ENCODE measurements around the gene GLB1L2. TPM values are rescaled to one million over a fixed set of nuclear protein-coding genes. Genes with fewer than 3 reads are reported as not detected.

The GLB1L2 gene
- total and polyA plus RNA-seq, 2 experiments from 2014 or later: 3.3 to 12.3 TPM

DNA sequence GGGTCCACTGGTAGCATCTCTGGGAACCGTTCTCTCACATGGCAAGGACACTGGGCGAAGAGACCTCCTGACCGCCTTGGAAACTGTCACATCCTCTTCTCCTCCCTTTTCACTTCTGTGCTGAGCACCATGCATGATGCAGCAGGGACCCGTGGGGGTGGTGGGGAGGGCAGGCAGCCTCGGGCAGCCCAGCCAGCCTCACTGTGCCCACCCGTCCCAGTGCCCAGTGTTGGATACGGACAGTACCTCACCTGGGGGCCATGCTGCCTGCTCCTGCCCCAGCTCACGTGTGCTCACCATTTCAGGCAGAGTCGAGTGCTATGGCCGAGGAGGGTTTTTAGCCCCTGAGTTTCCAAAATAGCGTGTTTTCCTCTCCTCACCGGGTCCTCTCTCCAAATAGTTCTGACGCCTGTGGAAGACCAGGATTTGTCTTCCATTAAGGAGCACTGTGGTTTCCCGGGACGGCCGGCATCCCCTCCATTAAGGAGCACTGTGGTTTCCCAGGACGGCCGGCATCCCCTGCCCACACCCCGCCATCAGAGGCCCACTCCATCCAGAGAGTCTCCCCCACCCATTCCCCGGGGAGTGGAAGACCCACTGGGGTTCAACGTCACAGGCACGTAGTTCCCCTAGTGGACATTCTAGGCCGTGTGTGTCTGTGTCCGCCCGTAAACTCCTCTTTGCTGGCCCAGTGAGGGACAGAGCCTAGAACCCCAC lies 57.8 kb downstream of the GLB1L2 start:
- Histone ChIP-seq H3F3A (replicated peaks; ENCODE audit: low read depth) (no peaks in the 10 kb centered on the region), H2AFZ (no peak overlapping the region), H3K27ac (ENCODE audit: low read depth) (no peak overlapping the region), H4K20me1 (replicated peaks; ENCODE audit: insufficient read depth) (peaks cover 23% of the 10 kb centered on the region), H3K4me1 (ENCODE audit: insufficient read depth) (no peaks in the 10 kb centered on the region), H3K79me2 (replicated peaks; ENCODE audit: insufficient read depth) (no peaks in the 10 kb centered on the region), H3K4me3 (no peak overlapping the region), H3K27me3 (ENCODE audit: insufficient read depth) (no peaks in the 10 kb centered on the region), H3K36me3 (ENCODE audit: insufficient read depth) (no peaks in the 10 kb centered on the region), H3K4me2 (no peak overlapping the region), H3K9me2 (ENCODE audit: insufficient read depth) (no peaks in the 10 kb centered on the region)
- H3K27me3 Mint-ChIP-seq (ENCODE audit: insufficient read depth, low read depth, poor library complexity): peaks cover 6% of the 10 kb centered on the region
- H3K36me3 Mint-ChIP-seq (ENCODE audit: low read depth): peaks cover 20% of the 10 kb centered on the region
- ATAC-seq (no peak), DNase-seq (ENCODE audit: low spot score) (no peak)
- H3K27ac Mint-ChIP-seq: no peak overlapping the region
- H3K9me3 Mint-ChIP-seq: no peaks in the 10 kb centered on the region; the same call in 2 of the 3 replicates
- H3K4me3 Mint-ChIP-seq: no peak overlapping the region
- H3K4me1 Mint-ChIP-seq: peaks cover 12% of the 10 kb centered on the region
- TF ChIP-seq STAT1 (IDR thresholded peaks at IDR 0.05; ENCODE audit: unreplicated experiment) (no peak), NANOG (IDR thresholded peaks at IDR 0.05; ENCODE audit: borderline replicate concordance) (no peak), POLR2AphosphoS5 (IDR thresholded peaks at IDR 0.05; ENCODE audit: low read depth) (no peak), ZNF331 (CRISPR knock-in tag; IDR thresholded peaks at IDR 0.05; ENCODE audit: low read depth) (no peak), EZH2phosphoT487 (IDR thresholded peaks at IDR 0.05; ENCODE audit: unreplicated experiment) (no peak), EZH2 (IDR thresholded peaks at IDR 0.05; ENCODE audit: low read depth, unreplicated experiment) (no peak), JUNB (IDR thresholded peaks at IDR 0.05; ENCODE audit: unreplicated experiment) (no peak), CREB1 (CRISPR knock-in tag; IDR thresholded peaks at IDR 0.05; ENCODE audit: low read depth) (no peak), ZNF114 (CRISPR knock-in tag; IDR thresholded peaks at IDR 0.05) (no peak)
- TF ChIP-seq, protein P1, sequence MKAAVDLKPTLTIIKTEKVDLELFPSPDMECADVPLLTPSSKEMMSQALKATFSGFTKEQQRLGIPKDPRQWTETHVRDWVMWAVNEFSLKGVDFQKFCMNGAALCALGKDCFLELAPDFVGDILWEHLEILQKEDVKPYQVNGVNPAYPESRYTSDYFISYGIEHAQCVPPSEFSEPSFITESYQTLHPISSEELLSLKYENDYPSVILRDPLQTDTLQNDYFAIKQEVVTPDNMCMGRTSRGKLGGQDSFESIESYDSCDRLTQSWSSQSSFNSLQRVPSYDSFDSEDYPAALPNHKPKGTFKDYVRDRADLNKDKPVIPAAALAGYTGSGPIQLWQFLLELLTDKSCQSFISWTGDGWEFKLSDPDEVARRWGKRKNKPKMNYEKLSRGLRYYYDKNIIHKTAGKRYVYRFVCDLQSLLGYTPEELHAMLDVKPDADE (IDR thresholded peaks at IDR 0.05): no peak
- TF ChIP-seq, protein P2, sequence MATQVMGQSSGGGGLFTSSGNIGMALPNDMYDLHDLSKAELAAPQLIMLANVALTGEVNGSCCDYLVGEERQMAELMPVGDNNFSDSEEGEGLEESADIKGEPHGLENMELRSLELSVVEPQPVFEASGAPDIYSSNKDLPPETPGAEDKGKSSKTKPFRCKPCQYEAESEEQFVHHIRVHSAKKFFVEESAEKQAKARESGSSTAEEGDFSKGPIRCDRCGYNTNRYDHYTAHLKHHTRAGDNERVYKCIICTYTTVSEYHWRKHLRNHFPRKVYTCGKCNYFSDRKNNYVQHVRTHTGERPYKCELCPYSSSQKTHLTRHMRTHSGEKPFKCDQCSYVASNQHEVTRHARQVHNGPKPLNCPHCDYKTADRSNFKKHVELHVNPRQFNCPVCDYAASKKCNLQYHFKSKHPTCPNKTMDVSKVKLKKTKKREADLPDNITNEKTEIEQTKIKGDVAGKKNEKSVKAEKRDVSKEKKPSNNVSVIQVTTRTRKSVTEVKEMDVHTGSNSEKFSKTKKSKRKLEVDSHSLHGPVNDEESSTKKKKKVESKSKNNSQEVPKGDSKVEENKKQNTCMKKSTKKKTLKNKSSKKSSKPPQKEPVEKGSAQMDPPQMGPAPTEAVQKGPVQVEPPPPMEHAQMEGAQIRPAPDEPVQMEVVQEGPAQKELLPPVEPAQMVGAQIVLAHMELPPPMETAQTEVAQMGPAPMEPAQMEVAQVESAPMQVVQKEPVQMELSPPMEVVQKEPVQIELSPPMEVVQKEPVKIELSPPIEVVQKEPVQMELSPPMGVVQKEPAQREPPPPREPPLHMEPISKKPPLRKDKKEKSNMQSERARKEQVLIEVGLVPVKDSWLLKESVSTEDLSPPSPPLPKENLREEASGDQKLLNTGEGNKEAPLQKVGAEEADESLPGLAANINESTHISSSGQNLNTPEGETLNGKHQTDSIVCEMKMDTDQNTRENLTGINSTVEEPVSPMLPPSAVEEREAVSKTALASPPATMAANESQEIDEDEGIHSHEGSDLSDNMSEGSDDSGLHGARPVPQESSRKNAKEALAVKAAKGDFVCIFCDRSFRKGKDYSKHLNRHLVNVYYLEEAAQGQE (IDR thresholded peaks at IDR 0.05; ENCODE audit: unreplicated experiment): no peak
- TF ChIP-seq, protein P3, sequence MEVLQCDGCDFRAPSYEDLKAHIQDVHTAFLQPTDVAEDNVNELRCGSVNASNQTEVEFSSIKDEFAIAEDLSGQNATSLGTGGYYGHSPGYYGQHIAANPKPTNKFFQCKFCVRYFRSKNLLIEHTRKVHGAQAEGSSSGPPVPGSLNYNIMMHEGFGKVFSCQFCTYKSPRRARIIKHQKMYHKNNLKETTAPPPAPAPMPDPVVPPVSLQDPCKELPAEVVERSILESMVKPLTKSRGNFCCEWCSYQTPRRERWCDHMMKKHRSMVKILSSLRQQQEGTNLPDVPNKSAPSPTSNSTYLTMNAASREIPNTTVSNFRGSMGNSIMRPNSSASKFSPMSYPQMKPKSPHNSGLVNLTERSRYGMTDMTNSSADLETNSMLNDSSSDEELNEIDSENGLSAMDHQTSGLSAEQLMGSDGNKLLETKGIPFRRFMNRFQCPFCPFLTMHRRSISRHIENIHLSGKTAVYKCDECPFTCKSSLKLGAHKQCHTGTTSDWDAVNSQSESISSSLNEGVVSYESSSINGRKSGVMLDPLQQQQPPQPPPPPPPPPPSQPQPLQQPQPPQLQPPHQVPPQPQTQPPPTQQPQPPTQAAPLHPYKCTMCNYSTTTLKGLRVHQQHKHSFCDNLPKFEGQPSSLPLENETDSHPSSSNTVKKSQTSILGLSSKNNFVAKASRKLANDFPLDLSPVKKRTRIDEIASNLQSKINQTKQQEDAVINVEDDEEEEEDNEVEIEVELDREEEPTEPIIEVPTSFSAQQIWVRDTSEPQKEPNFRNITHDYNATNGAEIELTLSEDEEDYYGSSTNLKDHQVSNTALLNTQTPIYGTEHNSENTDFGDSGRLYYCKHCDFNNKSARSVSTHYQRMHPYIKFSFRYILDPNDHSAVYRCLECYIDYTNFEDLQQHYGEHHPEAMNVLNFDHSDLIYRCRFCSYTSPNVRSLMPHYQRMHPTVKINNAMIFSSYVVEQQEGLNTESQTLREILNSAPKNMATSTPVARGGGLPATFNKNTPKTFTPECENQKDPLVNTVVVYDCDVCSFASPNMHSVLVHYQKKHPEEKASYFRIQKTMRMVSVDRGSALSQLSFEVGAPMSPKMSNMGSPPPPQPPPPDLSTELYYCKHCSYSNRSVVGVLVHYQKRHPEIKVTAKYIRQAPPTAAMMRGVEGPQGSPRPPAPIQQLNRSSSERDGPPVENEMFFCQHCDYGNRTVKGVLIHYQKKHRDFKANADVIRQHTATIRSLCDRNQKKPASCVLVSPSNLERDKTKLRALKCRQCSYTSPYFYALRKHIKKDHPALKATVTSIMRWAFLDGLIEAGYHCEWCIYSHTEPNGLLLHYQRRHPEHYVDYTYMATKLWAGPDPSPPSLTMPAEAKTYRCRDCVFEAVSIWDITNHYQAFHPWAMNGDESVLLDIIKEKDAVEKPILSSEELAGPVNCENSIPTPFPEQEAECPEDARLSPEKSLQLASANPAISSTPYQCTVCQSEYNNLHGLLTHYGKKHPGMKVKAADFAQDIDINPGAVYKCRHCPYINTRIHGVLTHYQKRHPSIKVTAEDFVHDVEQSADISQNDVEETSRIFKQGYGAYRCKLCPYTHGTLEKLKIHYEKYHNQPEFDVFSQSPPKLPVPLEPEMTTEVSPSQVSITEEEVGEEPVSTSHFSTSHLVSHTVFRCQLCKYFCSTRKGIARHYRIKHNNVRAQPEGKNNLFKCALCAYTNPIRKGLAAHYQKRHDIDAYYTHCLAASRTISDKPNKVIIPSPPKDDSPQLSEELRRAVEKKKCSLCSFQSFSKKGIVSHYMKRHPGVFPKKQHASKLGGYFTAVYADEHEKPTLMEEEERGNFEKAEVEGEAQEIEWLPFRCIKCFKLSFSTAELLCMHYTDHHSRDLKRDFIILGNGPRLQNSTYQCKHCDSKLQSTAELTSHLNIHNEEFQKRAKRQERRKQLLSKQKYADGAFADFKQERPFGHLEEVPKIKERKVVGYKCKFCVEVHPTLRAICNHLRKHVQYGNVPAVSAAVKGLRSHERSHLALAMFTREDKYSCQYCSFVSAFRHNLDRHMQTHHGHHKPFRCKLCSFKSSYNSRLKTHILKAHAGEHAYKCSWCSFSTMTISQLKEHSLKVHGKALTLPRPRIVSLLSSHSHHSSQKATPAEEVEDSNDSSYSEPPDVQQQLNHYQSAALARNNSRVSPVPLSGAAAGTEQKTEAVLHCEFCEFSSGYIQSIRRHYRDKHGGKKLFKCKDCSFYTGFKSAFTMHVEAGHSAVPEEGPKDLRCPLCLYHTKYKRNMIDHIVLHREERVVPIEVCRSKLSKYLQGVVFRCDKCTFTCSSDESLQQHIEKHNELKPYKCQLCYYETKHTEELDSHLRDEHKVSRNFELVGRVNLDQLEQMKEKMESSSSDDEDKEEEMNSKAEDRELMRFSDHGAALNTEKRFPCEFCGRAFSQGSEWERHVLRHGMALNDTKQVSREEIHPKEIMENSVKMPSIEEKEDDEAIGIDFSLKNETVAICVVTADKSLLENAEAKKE (CRISPR knock-in tag; IDR thresholded peaks at IDR 0.05): no peak
- TF ChIP-seq, protein P4, sequence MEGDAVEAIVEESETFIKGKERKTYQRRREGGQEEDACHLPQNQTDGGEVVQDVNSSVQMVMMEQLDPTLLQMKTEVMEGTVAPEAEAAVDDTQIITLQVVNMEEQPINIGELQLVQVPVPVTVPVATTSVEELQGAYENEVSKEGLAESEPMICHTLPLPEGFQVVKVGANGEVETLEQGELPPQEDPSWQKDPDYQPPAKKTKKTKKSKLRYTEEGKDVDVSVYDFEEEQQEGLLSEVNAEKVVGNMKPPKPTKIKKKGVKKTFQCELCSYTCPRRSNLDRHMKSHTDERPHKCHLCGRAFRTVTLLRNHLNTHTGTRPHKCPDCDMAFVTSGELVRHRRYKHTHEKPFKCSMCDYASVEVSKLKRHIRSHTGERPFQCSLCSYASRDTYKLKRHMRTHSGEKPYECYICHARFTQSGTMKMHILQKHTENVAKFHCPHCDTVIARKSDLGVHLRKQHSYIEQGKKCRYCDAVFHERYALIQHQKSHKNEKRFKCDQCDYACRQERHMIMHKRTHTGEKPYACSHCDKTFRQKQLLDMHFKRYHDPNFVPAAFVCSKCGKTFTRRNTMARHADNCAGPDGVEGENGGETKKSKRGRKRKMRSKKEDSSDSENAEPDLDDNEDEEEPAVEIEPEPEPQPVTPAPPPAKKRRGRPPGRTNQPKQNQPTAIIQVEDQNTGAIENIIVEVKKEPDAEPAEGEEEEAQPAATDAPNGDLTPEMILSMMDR (conservative IDR thresholded peaks at IDR 0.05; ENCODE audit: low read depth in 2 of 2): no peak

Data from GM23338 (cell line).